HG03565 (cell line): Measurements from ENCODE around the gene TFF1.

ENCODE experiments used
- ATAC-seq: cut with Tn5 transposase; IDR thresholded peaks from one replicate; pipeline ENCODE4 v1.9.1; 2021; ENCODE audit warnings: mild to moderate bottlenecking, moderate library complexity; ENCODE audit not compliant: unreplicated experiment

The TFF1 gene

GRCh38 chr21:42384156-42384945 is 18.0 kb upstream of the TFF1 start:
- ATAC-seq, result no peak

- ATAC-seq, result no peak
Measured at GRCh38 chr21:42383331-42383730, 17.0 kb upstream of the TFF1 start.

DNA sequence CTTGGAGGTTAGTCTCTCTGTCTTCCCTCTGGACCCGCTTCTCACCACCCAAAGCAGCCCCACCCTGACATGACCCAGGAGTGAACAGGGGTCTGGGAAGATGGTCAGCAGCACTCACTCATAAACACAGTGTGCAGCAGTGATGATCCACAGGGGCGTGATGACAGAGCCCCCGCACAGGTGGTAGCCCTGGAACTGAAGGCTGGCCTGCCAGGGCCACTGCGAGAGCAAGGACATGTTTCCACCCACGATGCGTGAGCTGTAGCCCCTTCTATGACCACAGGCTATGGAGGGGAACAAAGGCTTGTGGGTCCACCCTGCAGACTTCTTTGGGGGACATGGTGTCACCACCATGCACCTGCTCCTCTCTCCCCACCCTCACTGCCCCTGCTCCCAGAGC is 16.6 kb upstream of the TFF1 start:
- ATAC-seq, result no peak

- no peak for ATAC-seq
Measured at GRCh38 chr21:42381347-42381984, 15.1 kb upstream of the TFF1 start.

- no peak for ATAC-seq
Measured at GRCh38 chr21:42379426-42380215, 13.3 kb upstream of the TFF1 start.

GRCh38 chr21:42378418-42378817 is 12.1 kb upstream of the TFF1 start:
- ATAC-seq, result no peak

- no peak for ATAC-seq
Measured at GRCh38 chr21:42377951-42378340, 11.6 kb upstream of the TFF1 start.

DNA sequence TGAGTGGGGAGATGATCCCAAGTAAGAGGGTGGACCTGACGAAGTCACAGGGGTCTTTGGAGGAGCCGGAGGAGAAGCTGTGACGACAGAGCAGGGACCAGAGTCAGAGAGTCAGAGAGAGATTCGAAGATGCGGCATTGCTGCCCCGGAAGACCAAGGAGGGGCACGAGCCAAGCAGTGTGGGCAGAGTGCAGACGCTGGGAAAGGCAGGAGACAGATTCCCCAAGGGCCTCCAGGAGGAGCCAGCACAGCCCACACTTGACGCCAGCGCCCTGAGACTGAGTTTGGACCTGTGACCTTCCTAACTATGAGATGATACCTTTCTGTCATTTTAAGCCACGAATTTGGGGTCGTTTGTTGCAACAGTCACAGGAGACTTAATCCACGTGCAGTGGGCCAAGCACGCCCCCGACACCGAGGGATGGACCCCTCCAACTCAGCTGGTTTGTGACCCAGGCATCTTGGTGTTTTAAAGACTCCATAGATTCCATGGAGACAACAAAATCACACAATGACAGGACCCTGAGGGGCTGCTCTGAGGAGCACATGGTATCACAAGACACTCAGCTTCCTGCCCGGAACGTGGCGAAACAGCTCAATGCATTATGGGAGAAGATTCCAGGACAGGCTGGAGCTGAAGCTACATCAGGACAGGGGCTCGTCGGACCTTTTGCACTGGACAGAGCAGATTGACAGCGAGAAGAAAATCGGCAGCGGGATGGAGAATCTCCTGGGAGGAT is 11.0 kb upstream of the TFF1 start:
- ATAC-seq, result no peak

- no peak for ATAC-seq
Measured at GRCh38 chr21:42376338-42376982, 10.1 kb upstream of the TFF1 start.

DNA sequence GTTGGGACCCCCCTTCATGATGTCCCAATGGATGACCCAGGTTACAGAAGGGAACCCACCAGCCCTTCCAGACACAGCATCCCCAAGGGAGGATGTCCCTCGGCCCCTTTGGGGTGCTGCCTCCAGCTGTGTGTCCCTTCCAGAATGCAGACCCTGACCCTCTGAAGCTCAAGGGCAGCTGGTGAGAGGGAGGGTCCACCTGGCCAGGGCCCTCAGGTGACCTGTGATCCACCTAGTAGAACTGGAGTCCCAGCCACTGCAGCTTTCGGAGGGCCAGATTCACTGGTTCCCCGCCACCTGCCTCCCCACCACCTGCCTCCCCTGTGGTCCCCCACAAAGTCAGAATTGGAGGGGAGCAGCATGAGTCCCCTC is 9.6 kb upstream of the TFF1 start:
- no peak for ATAC-seq

DNA sequence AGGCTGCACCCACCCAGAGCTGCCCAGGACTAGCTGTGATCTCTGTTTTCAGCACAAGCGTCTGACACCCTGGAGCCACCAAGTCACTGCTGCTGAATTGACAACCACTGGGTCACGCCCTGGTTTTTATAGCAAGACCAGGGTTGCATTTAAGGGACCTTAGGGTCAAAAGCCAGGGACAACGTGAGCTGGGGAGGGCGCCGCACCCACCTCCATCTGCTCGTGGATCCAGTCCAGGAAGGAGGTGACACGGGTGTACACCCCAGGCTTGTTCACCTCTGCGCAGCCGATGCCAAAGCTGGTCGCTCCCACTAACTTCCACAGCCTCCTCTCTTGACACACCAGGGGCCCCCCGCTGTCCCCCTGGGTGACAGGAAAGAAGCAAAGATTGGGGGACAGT is 9.2 kb upstream of the TFF1 start:
- no peak for ATAC-seq

- no peak for ATAC-seq
Measured at GRCh38 chr21:42374864-42375499, 8.6 kb upstream of the TFF1 start.

DNA sequence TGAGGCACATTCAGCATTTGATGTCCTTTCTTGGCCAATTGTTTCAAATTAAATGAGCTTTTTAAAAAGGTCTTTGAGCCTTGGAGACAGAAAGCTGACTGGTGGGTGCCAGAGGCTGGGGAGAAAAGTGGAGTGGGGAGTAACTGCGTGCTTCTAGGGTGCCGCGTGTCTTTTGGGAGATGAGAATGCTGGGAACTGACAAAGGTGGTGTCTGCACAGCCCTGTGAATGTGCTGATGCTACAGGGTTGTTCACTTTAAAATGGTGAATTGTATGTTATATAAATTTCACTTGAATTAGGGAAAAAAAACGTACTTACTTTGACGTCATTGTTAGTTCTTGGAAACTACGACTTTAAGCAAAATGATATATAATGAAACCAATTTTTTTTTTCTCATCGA is 8.1 kb upstream of the TFF1 start:
- no peak for ATAC-seq

- ATAC-seq, result no peak
Measured at GRCh38 chr21:42373908-42374455, 7.6 kb upstream of the TFF1 start.

DNA sequence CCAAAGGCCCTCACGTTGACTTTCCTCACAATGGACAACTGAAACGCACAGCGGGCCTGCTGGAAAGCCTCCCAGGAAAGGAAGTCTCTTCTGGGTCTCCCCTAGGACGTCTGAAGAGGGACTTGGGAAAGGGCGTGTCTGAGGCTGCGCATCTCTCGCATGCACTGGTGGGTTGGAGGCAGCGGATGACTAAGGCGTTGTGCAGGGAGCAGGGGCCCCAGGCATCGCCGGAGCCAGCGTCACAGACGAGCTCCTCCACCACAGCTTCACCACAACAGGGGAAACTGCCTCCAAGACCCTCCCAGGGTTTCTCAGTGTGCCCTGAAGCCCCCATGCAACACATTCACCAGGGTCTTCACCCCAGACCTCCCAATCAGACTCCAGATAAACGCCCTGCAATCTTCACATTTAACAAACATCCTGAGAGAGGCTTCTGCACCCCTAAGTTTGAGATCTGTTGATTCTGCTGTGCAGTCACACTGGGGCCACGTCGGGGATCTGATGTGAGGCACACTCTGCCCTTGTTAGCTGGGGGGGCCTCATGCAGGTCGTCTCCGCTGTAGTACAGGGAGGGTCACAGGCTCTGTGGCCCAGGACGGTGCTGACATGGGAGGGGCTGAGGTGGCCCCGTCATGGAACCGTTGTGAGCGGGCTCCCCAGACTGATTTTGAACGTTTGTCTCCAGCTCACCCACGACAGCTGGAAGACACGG is 7.0 kb upstream of the TFF1 start:
- no peak for ATAC-seq

DNA sequence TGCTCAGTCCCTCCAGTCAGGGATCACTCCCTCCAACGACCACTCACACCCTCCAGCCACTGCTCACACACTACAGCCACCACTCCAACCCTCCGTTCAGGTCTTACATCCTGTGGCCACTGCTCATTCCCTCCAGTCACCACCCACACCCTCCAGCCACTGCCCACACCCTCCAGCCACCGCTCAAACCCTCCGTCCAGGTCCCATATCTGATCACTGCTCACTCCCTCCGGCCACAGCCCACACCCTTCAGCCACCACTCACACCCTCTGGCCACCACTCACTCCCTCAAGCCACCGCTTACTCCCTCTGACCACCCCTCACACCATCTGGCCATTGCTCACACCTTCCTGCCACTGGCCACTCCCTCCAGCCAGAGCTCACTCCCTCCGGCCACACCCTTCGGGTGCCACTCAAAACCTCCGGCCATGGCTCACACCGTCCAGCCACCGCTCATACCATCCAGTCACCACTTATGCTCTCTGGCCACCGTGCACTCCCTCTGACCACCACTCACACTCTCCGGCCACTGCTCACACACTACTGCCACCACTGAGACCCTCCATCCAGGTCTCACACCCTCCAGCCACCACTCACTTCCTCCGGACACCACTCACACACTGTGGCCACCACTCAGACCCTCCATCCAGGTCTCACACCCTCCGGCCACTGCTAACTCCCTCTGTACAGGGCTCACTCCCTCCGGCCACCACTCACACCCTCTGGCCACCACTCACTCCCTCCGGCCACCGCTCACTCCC is 4.7 kb upstream of the TFF1 start:
- no peak for ATAC-seq

GRCh38 chr21:42369821-42370220 is 3.5 kb upstream of the TFF1 start:
- ATAC-seq, result no peak

DNA sequence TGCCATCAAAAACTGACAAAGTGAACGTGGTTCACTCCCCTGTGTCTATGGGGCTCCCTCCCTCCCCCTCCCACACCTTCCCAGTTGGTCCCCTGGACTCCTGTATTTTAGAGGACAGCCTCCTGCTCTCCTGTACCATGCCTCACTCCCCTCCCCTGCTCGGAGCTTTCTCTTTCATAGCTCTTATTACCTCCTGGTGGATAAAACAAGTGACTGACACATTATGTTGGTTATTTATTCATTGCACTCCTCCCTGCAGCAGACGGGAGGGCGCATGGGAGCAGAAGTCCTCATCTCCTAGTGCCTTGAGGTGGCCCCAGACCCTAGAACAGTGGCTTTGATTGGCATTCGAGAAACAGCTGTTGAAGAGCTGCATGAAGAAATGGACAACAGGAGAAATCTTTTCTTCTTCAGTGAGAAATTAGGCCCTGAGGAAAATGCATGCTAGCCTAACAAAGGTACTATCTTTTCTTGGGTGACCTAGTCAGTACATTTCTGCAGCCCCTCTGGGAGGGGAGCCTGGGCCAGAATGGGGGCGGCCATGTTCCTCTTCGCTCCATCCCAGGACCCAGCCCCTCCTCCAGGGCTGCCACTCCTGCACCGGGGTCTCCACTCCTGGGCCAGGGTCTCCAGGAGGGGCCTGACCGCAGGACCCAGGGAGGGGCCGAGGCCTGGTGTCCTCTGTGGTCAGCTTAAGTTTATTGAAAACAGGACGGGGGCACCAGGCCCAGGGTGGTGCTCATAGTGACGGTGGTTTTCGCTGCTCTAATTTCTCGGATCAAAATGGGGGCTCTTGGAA is 1.2 kb upstream of the TFF1 start:
- no peak for ATAC-seq
